ENCODE results near the gene FOXE3. TPM values are rescaled to one million over a fixed set of nuclear protein-coding genes. Genes with fewer than 3 reads are reported as not detected.
A peak's percentile ranks its signal among the peaks of the same experiment; 100 is the strongest.

Gene FOXE3
- total RNA-seq, 5 donors from 2014 or later (not counting 1 experiment from before 2014, with no cell fraction given), result 0.18 TPM; not detected in 4

DNA sequence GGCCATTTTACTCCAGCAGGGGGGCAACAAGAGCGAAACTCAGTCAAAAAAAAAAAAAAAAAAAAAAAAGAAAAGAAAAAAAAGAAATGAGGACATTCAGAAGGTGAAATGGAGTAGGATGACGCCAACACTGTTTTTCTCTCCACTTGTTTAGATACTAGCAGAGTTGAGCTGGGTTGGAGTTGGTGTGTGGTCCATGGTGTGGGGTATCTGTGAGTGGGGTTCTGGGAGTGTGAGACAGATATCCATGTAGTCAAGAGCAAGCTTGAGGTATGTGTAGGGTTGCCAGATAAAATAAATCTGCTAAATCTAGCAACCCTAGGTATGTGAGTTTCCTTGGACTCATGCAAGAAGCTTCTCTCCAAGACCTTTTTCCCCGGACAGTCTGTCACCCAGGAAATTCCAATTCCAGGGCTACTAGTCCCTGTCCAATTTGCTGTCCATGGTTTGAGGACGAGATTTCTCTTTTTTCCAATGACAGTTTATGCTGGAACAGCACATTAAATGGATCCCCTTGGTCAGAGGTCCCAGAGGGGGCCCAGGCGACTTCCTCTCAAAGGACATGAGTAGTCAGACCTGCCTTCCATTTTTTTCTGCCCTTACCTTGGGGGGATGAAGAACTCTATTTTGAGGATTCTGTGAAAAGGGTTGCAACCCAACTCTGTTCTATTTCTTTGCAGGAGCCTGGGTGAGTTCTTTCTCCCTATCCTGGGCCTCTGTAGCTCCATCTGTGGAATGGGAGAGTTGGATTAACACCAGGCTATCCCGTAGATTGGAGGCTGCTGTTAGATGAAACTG is 19.6 kb downstream of the FOXE3 start:
- H3K27ac Mint-ChIP-seq, result peak overlapping the region; percentile 73 to 88
- POLR2A ChIA-PET, result no interaction called here

DNA sequence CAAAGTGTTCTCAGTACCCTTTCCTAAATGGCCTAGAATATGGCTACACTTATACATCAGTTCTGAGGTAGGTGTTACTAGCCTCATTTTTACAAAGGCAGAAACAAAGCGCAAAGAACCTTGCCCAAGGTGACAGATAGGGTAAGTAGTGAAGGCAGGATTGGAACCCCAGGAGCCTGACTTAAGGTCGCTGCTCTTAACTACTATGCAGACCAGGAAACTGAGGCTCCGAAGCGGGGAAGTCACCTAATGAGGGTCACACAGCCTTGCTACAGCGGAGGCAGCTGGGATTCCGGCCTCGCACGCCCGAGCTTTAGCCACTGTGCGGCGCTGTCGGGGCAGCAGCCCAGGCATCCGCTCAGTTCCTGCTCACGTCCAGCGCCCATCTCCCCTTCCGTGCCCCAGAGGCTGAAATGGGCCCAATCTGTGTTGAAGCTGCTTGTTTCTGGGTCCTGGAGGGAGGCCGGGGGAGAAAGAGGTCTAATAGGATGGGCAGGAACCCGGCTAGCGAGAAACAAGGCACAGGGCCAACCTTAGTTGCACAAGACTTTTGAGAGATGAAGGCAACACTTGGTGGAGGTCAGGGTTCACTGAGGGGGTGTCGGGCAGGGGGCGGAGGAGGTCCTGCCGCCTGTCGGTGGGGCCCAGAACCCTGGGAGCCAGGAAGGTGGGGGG is 20.4 kb downstream of the FOXE3 start:
- H3K4me1 Mint-ChIP-seq, result peaks cover 37 to 43% (median 40%) of the 10 kb centered on the region in 3 donors
- peak overlapping the region; percentile 38 for H3K27ac ChIP-seq (ENCODE audit: low read length)
- ATAC-seq (replicated peaks in 1 of 4), result peak; percentile 17 to 19 (median 19)
- H3K9me3 Mint-ChIP-seq, result no peaks in the 10 kb centered on the region
- peak; percentile 29 to 84 (median 64) for DNase-seq
- peaks cover 5% of the 10 kb centered on the region for H3K36me3 Mint-ChIP-seq
- H3K27ac Mint-ChIP-seq, result peak overlapping the region; percentile 73 to 88
- peaks cover 19 to 20% of the 10 kb centered on the region in 2 donors for H3K27me3 Mint-ChIP-seq
- ChIA-PET CTCF (interaction anchor here (0.7 to 3.0 kb wide), 5 partner anchors 10 to 290 kb away, joined by 3 to 20 read pairs (median 7); no protein-coding TSS in a partner anchor), POLR2A (no interaction called here)
- 5% methylated on average over 21 of the region's 23 CpGs for WGBS (ENCODE audit: insufficient coverage)
- H3K9me3 ChIP-seq, result no peaks in the 10 kb centered on the region
- H3K4me3 Mint-ChIP-seq, result peak overlapping the region in 2 of 3 donors; percentile 83 to 88
- peaks cover 5 to 55% of the 10 kb centered on the region in 2 experiments for H3K4me1 ChIP-seq (ENCODE audit: control insufficient read depth in 1 of 2, extremely low read depth in 1 of 2, insufficient read depth in 2 of 2, low read length in 2 of 2)
- peaks cover 9 to 67% of the 10 kb centered on the region in 2 experiments for H3K27me3 ChIP-seq (replicated peaks in 1 of 2; ENCODE audit: control insufficient read depth in 2 of 2, extremely low read depth in 1 of 2, insufficient read depth in 2 of 2, low read length in 1 of 2)
- peak overlapping the region; percentile 58 to 66 for H3K4me3 ChIP-seq (ENCODE audit: control insufficient read depth in 1 of 2, extremely low read depth in 1 of 2, low read length in 1 of 2)
- H3K36me3 ChIP-seq (ENCODE audit: control insufficient read depth in 2 of 2, extremely low read depth in 1 of 2, insufficient read depth in 1 of 2, low read length in 1 of 2), result no peaks in the 10 kb centered on the region

More for the DNA sequence above, 19.6 kb downstream of the FOXE3 start:
- Mint-ChIP-seq H3K9me3 (no peaks in the 10 kb centered on the region), H3K36me3 (peaks cover 5% of the 10 kb centered on the region), H3K4me3 (peak overlapping the region in 2 of 3 donors; percentile 83 to 88), H3K27me3 (peaks cover 24 to 25% of the 10 kb centered on the region in 2 donors), H3K4me1 (peaks cover 37 to 47% (median 40%) of the 10 kb centered on the region in 3 donors)
- WGBS (ENCODE audit: insufficient coverage), result 80% methylated on average over 2 of the region's 6 CpGs
- H3K27ac ChIP-seq (ENCODE audit: low read length), result no peak overlapping the region
- CTCF ChIA-PET, result interaction anchor here (0.6 to 3.0 kb wide), 7 partner anchors 13 to 291 kb away, joined by 3 to 20 read pairs (median 3); partner anchors contain the start of gene STIL (in 1 of the 2)
- H3K4me1 ChIP-seq (ENCODE audit: control insufficient read depth in 1 of 2, extremely low read depth in 1 of 2, insufficient read depth in 2 of 2, low read length in 2 of 2), result peaks cover 5 to 55% of the 10 kb centered on the region in 2 experiments
- H3K36me3 ChIP-seq (ENCODE audit: control insufficient read depth in 2 of 2, extremely low read depth in 1 of 2, insufficient read depth in 1 of 2, low read length in 1 of 2), result no peaks in the 10 kb centered on the region
- DNase-seq (no peak), ATAC-seq (replicated peaks in 1 of 4) (no peak)
- peaks cover 11 to 68% of the 10 kb centered on the region in 2 experiments for H3K27me3 ChIP-seq (replicated peaks in 1 of 2; ENCODE audit: control insufficient read depth in 2 of 2, extremely low read depth in 1 of 2, insufficient read depth in 2 of 2, low read length in 1 of 2)
- H3K9me3 ChIP-seq, result no peaks in the 10 kb centered on the region
- peak overlapping the region in 1 of 2 donors; percentile 66 for H3K4me3 ChIP-seq (ENCODE audit: control insufficient read depth in 1 of 2, extremely low read depth in 1 of 2, low read length in 1 of 2)

DNA sequence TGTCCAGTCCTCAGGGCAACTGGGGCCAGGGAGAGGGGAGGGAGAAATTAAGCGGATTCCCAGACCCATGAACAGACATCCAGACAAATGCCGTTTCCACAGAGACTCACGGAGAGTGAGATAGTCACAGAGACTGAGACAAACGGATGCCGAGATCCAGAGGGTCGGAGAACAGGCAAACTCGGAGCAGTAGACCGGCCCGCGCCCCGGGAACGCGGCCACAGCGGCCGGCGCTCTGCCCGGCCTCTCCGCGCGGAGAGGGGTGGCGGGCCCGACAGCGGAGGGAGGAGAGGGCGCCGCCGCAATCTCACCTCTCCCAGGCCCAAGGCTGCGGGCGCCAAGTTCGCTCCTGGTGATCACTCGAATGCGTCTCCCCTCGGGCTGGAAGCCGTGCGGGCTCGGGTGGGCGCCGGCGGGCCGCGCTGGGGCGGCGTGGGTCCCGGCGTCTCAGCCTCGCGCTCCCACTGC is 20.9 kb downstream of the FOXE3 start:
- peaks cover 36 to 40% (median 36%) of the 10 kb centered on the region in 3 donors for H3K4me1 Mint-ChIP-seq
- H3K27ac ChIP-seq (ENCODE audit: low read length), result peak overlapping the region; percentile 38
- peak overlapping the region in 1 of 2 donors; percentile 73 for H3K27ac Mint-ChIP-seq
- peaks cover 4 to 51% of the 10 kb centered on the region in 2 experiments for H3K4me1 ChIP-seq (ENCODE audit: control insufficient read depth in 1 of 2, extremely low read depth in 1 of 2, insufficient read depth in 2 of 2, low read length in 2 of 2)
- peak overlapping the region in 2 of 3 donors; percentile 83 to 88 for H3K4me3 Mint-ChIP-seq
- WGBS (ENCODE audit: insufficient coverage), result under 1% methylated on average over 43 of the region's 46 CpGs
- peaks cover 15 to 66% of the 10 kb centered on the region in 2 experiments for H3K27me3 ChIP-seq (replicated peaks in 1 of 2; ENCODE audit: control insufficient read depth in 2 of 2, extremely low read depth in 1 of 2, insufficient read depth in 2 of 2, low read length in 1 of 2)
- DNase-seq (peak in 3 of 35 experiments; percentile 9 to 21 (median 17)), ATAC-seq (replicated peaks in 1 of 4) (peak; percentile 6 to 15 (median 10))
- no peaks in the 10 kb centered on the region for H3K9me3 ChIP-seq
- peaks cover 18 to 19% of the 10 kb centered on the region in 2 donors for H3K27me3 Mint-ChIP-seq
- POLR2A ChIA-PET, result interaction anchor here in 1 of 2 donors (1.1 kb wide), 1 partner anchor 833 kb away, joined by 3 read pairs; the partner anchor contains the start of gene MKNK1
- no peaks in the 10 kb centered on the region for H3K9me3 Mint-ChIP-seq
- peaks cover 5% of the 10 kb centered on the region for H3K36me3 Mint-ChIP-seq
- peak overlapping the region; percentile 58 to 66 for H3K4me3 ChIP-seq (ENCODE audit: control insufficient read depth in 1 of 2, extremely low read depth in 1 of 2, low read length in 1 of 2)
- H3K36me3 ChIP-seq (ENCODE audit: control insufficient read depth in 2 of 2, extremely low read depth in 1 of 2, insufficient read depth in 1 of 2, low read length in 1 of 2), result no peaks in the 10 kb centered on the region
- CTCF ChIA-PET, result interaction anchor here (0.6 to 2.2 kb wide), 23 partner anchors 8 to 289 kb away, joined by 3 to 24 read pairs (median 4); partner anchors contain the start of genes CMPK1 (in 1 of the 2) and STIL (in 1 of the 2)

DNA sequence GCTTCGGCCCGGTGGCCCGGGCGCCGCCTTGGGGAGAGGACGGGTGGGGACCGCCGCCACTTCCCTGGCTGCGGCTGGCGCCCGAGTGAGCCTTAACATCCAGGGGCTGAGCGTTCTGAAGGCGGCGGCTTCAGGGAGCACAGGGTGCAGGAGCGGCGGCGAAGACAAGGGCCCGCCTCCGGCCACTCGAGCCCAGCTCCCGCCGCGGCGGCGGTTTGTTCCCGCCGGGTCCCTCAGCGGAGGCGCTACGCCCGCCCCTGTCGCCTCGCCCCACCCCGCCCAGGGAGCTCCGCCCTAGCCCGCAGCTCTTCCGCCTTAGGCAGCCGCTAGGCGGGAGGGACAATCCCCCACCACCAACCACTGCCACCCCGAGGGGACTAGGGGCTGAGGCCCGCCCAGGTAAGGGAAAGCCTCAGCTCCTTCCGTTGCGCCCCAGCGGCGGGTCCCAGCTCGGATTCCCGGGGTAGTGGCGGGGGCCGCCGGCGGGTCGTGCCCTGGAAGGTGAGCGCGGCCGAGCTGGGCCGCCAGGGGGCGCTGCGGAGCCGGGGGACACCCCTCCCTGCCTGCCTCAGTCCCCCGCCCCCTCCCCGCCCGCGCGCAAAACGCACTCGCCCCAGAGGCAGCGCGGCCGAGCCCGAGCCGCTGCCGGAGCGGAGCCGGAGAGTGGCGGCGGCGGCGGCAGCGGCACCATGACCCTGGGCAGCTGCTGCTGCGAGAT is 21.5 kb downstream of the FOXE3 start, which contains the start of gene FOXD2:
TSS of gene FOXD2 (plus strand) at position 598 of the 718 bp plus-strand sequence. CDS start at position 690, 92 bp downstream.
- Histone ChIP-seq H3K27ac (ENCODE audit: low read length) (peak within 1 kb of the TSS; percentile 38), H3K4me3 (ENCODE audit: control insufficient read depth in 1 of 2, extremely low read depth in 1 of 2, low read length in 1 of 2) (peak within 1 kb of the TSS; percentile 58 to 66), H3K27me3 (replicated peaks in 1 of 2; ENCODE audit: control insufficient read depth in 2 of 2, extremely low read depth in 1 of 2, insufficient read depth in 2 of 2, low read length in 1 of 2) (peaks cover 15 to 65% of the 10 kb centered on the region in 2 experiments), H3K9me3 (no peaks in the 10 kb centered on the region), H3K4me1 (ENCODE audit: control insufficient read depth in 1 of 2, extremely low read depth in 1 of 2, insufficient read depth in 2 of 2, low read length in 2 of 2) (peaks cover 0 to 45% of the 10 kb centered on the region in 2 experiments), H3K36me3 (ENCODE audit: control insufficient read depth in 2 of 2, extremely low read depth in 1 of 2, insufficient read depth in 1 of 2, low read length in 1 of 2) (no peaks in the 10 kb centered on the region)
- peaks cover 14 to 15% of the 10 kb centered on the region in 2 donors for H3K27me3 Mint-ChIP-seq
- peaks cover 30 to 34% (median 30%) of the 10 kb centered on the region in 3 donors for H3K4me1 Mint-ChIP-seq
- peak within 1 kb of the TSS in 2 of 3 donors; percentile 83 to 88 for H3K4me3 Mint-ChIP-seq
- ATAC-seq (replicated peaks in 1 of 4) (peak; percentile 85 to 87 (median 86)), DNase-seq (peak; percentile 75 to 94 (median 86))
- no peaks in the 10 kb centered on the region for H3K9me3 Mint-ChIP-seq
- POLR2A ChIA-PET, result interaction anchor here in 1 of 2 donors (0.6 to 1.1 kb wide), 2 partner anchors 210 to 833 kb away, joined by 3 to 9 read pairs; partner anchors contain the start of gene MKNK1
- WGBS (ENCODE audit: insufficient coverage), result under 1% methylated on average over 80 of the region's 80 CpGs
- CTCF ChIA-PET, result interaction anchor here (0.6 to 2.2 kb wide), 34 partner anchors 8 to 1315 kb away, joined by 3 to 24 read pairs (median 4); partner anchors contain the start of genes CMPK1 (in 1 of the 2) and STIL (in 1 of the 2)
- peak within 1 kb of the TSS in 1 of 2 donors; percentile 73 for H3K27ac Mint-ChIP-seq
- H3K36me3 Mint-ChIP-seq, result peaks cover 5% of the 10 kb centered on the region

DNA sequence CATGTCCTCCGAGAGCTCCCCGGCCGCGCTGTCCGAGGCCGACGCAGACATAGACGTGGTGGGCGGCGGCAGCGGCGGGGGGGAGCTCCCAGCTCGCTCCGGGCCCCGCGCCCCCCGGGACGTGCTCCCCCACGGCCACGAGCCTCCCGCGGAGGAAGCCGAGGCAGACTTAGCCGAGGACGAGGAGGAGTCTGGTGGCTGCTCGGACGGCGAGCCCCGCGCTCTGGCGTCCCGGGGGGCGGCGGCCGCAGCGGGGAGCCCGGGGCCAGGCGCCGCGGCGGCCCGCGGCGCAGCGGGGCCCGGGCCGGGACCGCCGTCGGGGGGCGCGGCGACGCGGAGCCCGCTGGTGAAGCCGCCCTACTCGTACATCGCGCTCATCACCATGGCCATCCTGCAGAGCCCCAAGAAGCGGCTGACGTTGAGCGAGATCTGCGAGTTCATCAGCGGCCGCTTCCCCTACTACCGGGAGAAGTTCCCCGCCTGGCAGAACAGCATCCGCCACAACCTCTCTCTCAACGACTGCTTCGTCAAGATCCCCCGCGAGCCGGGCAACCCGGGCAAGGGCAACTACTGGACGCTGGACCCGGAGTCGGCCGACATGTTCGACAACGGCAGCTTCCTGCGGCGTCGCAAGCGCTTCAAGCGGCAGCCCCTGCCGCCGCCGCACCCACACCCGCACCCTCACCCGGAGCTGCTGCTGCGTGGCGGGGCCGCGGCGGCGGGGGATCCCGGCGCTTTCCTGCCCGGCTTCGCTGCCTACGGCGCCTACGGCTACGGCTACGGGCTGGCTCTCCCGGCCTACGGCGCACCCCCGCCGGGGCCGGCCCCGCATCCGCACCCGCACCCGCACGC is 22.3 kb downstream of the FOXE3 start:
- Mint-ChIP-seq H3K36me3 (no peaks in the 10 kb centered on the region), H3K27ac (no peak overlapping the region)
- H3K27me3 ChIP-seq (replicated peaks in 1 of 2; ENCODE audit: control insufficient read depth in 2 of 2, extremely low read depth in 1 of 2, insufficient read depth in 2 of 2, low read length in 1 of 2), result peaks cover 13 to 65% of the 10 kb centered on the region in 2 experiments

More for the DNA sequence above, 22.3 kb downstream of the FOXE3 start:
- peak overlapping the region in 2 of 3 donors; percentile 72 to 80 for H3K4me3 Mint-ChIP-seq
- no peaks in the 10 kb centered on the region for H3K36me3 ChIP-seq (ENCODE audit: control insufficient read depth in 2 of 2, extremely low read depth in 1 of 2, insufficient read depth in 1 of 2, low read length in 1 of 2)
- H3K27me3 Mint-ChIP-seq, result peaks cover 6 to 7% of the 10 kb centered on the region in 2 donors
- ATAC-seq (replicated peaks in 1 of 4), result peak in 3 of 4 experiments; percentile 9 to 11 (median 11)
- POLR2A ChIA-PET, result interaction anchor here in 1 of 2 donors (0.6 to 1.1 kb wide), 2 partner anchors 211 to 834 kb away, joined by 3 to 9 read pairs; partner anchors contain the start of gene MKNK1
- peak in 32 of 35 experiments; percentile 16 to 58 (median 32) for DNase-seq
- CTCF ChIA-PET, result interaction anchor here (0.6 to 2.2 kb wide), 26 partner anchors 8 to 1316 kb away, joined by 3 to 24 read pairs (median 4); partner anchors contain the start of genes CMPK1 (in 1 of the 2) and STIL (in 1 of the 2)
- peak overlapping the region in 1 of 2 donors; percentile 66 for H3K4me3 ChIP-seq (ENCODE audit: control insufficient read depth in 1 of 2, extremely low read depth in 1 of 2, low read length in 1 of 2)
- no peak overlapping the region for H3K27ac ChIP-seq (ENCODE audit: low read length)
- 2% methylated on average over 117 of the region's 117 CpGs for WGBS (ENCODE audit: insufficient coverage)
- H3K9me3 Mint-ChIP-seq, result no peaks in the 10 kb centered on the region
- peaks cover 22 to 26% (median 23%) of the 10 kb centered on the region in 3 donors for H3K4me1 Mint-ChIP-seq
- H3K4me1 ChIP-seq (ENCODE audit: control insufficient read depth in 1 of 2, extremely low read depth in 1 of 2, insufficient read depth in 2 of 2, low read length in 2 of 2), result peaks cover 0 to 41% of the 10 kb centered on the region in 2 experiments
- H3K9me3 ChIP-seq, result no peaks in the 10 kb centered on the region
